ENCODE data around the gene TMEM30A.

The TMEM30A gene

GRCh38 chr6:75217193-75217592 is 67.4 kb downstream of the TMEM30A start (continued):
- TF ChIP-seq ZNF26 (tag by site-specific recombination; IDR thresholded peaks at IDR 0.05) (no peak), ZNF610 (tag by site-specific recombination; IDR thresholded peaks at IDR 0.05; ENCODE audit: borderline replicate concordance) (no peak), ZBTB10 (tag by site-specific recombination; IDR thresholded peaks at IDR 0.05) (no peak), ZNF501 (tag by site-specific recombination; IDR thresholded peaks at IDR 0.05) (no peak), ZNF2 (tag by site-specific recombination; IDR thresholded peaks at IDR 0.05) (no peak), ZNF10 (tag by site-specific recombination; IDR thresholded peaks at IDR 0.05) (no peak), ZBTB21 (tag by site-specific recombination; IDR thresholded peaks at IDR 0.05) (peak; percentile 86), ZNF133 (tag by site-specific recombination; IDR thresholded peaks at IDR 0.05) (no peak), ZNF623 (tag by site-specific recombination; IDR thresholded peaks at IDR 0.05) (no peak), ZNF37A (tag by site-specific recombination; IDR thresholded peaks at IDR 0.05) (no peak), SCRT1 (tag by site-specific recombination; IDR thresholded peaks at IDR 0.05; ENCODE audit: borderline replicate concordance) (no peak), ZNF837 (tag by site-specific recombination; IDR thresholded peaks at IDR 0.05) (no peak), ZNF654 (tag by site-specific recombination; IDR thresholded peaks at IDR 0.05; ENCODE audit: low read depth) (no peak), ZNF560 (tag by site-specific recombination; IDR thresholded peaks at IDR 0.05; ENCODE audit: borderline replicate concordance) (no peak), ZNF404 (tag by site-specific recombination; IDR thresholded peaks at IDR 0.05) (no peak), ZNF221 (tag by site-specific recombination; IDR thresholded peaks at IDR 0.05; ENCODE audit: borderline replicate concordance) (no peak), ZSCAN4 (tag by site-specific recombination; IDR thresholded peaks at IDR 0.05) (0 out of 2 replicates have a peak, but pooled peaks have one; percentile 10), ZBTB1 (tag by site-specific recombination; IDR thresholded peaks at IDR 0.05) (no peak), MZF1 (tag by site-specific recombination; IDR thresholded peaks at IDR 0.05; ENCODE audit: borderline replicate concordance) (no peak), ZNF302 (tag by site-specific recombination; IDR thresholded peaks at IDR 0.05; ENCODE audit: low read depth) (no peak), WT1 (tag by site-specific recombination; IDR thresholded peaks at IDR 0.05) (no peak), SP3 (tag by site-specific recombination; IDR thresholded peaks at IDR 0.05) (peak; percentile 12; the same call in 1 of the 2 replicates), ZBTB26 (tag by site-specific recombination; optimal IDR thresholded peaks at IDR 0.05) (no peak), ZNF707 (tag by site-specific recombination; IDR thresholded peaks at IDR 0.05) (no peak), ZNF391 (tag by site-specific recombination; IDR thresholded peaks at IDR 0.05; ENCODE audit: borderline replicate concordance, low read depth) (no peak), ZNF747 (tag by site-specific recombination; IDR thresholded peaks at IDR 0.05) (no peak), ZNF660 (tag by site-specific recombination; IDR thresholded peaks at IDR 0.05) (no peak), EGR2 (tag by site-specific recombination; IDR thresholded peaks at IDR 0.05; ENCODE audit: low read depth) (no peak), INSM2 (tag by site-specific recombination; IDR thresholded peaks at IDR 0.05) (no peak), ZNF280C (tag by site-specific recombination; IDR thresholded peaks at IDR 0.05) (no peak), ZNF24 (tag by site-specific recombination; IDR thresholded peaks at IDR 0.05) (no peak), ZNF830 (tag by site-specific recombination; IDR thresholded peaks at IDR 0.05; ENCODE audit: low read depth) (no peak)

Measured in HEK293 (cell line).